SIG-M5 treated with dmso at 0.1 percent for 504 hours (cell line): Measurements from ENCODE around the gene ARID5A.
"Not testable (repeated sequence)": the region's sequence is repeated elsewhere in the genome, so short reads cannot be mapped to it uniquely, and the experiment has no call there.

ENCODE experiments used
- DNase-seq: peaks from one replicate; lab custom pipeline; 2025; ENCODE audit not compliant: unreplicated experiment; lab: John Stamatoyannopoulos, UW

ARID5A gene

GRCh38 chr2:96536445-96537065, at the start of gene ARID5A:
TSS of gene ARID5A (plus strand) at chr2:96536752. CDS start at chr2:96536827, 75 bp downstream.
- peak; percentile 89 for DNase-seq

- no peak for DNase-seq
Observed at GRCh38 chr2:96489261-96489660, 47.3 kb upstream of the ARID5A start.

- peak; percentile 30 for DNase-seq
Observed at GRCh38 chr2:96489663-96490062, 46.9 kb upstream of the ARID5A start.

GRCh38 chr2:96491860-96492497, 44.6 kb upstream of the ARID5A start:
- DNase-seq, result no peak

- DNase-seq, result no peak
Observed at GRCh38 chr2:96493072-96493471, 43.5 kb upstream of the ARID5A start.

- no peak for DNase-seq
Observed at GRCh38 chr2:96494188-96494587, 42.4 kb upstream of the ARID5A start.

GRCh38 chr2:96495982-96496629, 40.4 kb upstream of the ARID5A start:
- DNase-seq, result no peak

- no peak for DNase-seq
Observed at GRCh38 chr2:96498021-96498431, 38.5 kb upstream of the ARID5A start.

GRCh38 chr2:96498611-96499010, 37.9 kb upstream of the ARID5A start:
- not testable (repeated sequence) for DNase-seq

- DNase-seq, result no peak
Observed at GRCh38 chr2:96499061-96499960, 37.2 kb upstream of the ARID5A start.

GRCh38 chr2:96500385-96501066, 36.0 kb upstream of the ARID5A start:
- no peak for DNase-seq

- no peak for DNase-seq
Observed at GRCh38 chr2:96501471-96501874, 35.1 kb upstream of the ARID5A start.

GRCh38 chr2:96501886-96502810, 34.4 kb upstream of the ARID5A start:
- DNase-seq, result no peak

- DNase-seq, result no peak
Observed at GRCh38 chr2:96502891-96503636, 33.5 kb upstream of the ARID5A start.

GRCh38 chr2:96503637-96504243, 32.8 kb upstream of the ARID5A start:
- no peak for DNase-seq

- DNase-seq, result no peak
Observed at GRCh38 chr2:96505231-96505889, 31.2 kb upstream of the ARID5A start, which contains the start of gene NEURL3. TSS of gene NEURL3 (minus strand) at chr2:96505357. CDS start at chr2:96505286, 71 bp downstream.

GRCh38 chr2:96506016-96506906, 30.3 kb upstream of the ARID5A start:
- DNase-seq, result no peak
